Epithelial cell of alveolus of lung (primary cell): ENCODE results near the gene SWT1. TPM values are rescaled to one million over a fixed set of nuclear protein-coding genes. Genes with fewer than 3 reads are reported as not detected.

Experiments used
- total RNA-seq: library from RNA; depleted of rRNA; stranded (reverse); fragments of >200 nt; gene quantifications from 2 replicates; pipeline ENCODE4 v1.2.1, GENCODE V29; 2015

The SWT1 gene, protein sequence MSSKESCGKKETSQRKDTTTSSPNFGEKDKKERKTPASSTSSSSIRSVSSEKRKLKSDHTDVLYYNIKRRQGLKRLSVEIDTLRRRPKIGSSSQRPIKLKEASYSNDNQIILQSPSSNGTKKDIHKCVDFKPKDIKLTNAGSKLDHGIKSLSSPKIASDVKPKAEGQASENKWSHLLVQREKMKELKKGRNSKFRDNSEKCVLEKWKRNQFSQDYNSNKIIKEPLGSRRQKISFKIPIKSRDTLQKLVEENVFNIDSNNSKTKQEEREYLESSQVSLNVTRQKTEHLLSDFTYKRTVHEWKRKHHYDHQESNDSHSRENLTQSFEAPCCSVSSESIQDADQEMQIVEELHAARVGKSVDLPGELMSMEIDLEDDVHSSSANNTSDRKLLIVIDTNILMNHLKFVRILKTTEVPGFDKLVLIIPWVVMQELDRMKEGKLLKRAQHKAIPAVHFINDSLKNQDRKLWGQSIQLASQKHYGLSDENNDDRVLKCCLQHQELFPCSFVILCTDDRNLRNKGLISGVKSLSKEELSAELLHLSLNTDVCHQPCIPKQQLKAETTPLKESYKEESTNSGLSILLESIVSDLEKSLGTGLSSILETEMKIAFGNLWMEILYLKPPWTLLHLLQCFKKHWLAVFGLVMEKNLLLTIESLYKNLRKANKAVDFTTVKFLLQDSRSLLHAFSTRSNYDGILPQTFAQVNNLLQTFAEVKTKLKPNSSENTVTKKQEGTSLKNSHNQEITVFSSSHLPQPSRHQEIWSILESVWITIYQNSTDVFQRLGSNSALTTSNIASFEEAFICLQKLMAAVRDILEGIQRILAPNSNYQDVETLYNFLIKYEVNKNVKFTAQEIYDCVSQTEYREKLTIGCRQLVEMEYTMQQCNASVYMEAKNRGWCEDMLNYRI
- total RNA-seq, result 2.1 and 4.6 TPM in 2 replicates

DNA sequence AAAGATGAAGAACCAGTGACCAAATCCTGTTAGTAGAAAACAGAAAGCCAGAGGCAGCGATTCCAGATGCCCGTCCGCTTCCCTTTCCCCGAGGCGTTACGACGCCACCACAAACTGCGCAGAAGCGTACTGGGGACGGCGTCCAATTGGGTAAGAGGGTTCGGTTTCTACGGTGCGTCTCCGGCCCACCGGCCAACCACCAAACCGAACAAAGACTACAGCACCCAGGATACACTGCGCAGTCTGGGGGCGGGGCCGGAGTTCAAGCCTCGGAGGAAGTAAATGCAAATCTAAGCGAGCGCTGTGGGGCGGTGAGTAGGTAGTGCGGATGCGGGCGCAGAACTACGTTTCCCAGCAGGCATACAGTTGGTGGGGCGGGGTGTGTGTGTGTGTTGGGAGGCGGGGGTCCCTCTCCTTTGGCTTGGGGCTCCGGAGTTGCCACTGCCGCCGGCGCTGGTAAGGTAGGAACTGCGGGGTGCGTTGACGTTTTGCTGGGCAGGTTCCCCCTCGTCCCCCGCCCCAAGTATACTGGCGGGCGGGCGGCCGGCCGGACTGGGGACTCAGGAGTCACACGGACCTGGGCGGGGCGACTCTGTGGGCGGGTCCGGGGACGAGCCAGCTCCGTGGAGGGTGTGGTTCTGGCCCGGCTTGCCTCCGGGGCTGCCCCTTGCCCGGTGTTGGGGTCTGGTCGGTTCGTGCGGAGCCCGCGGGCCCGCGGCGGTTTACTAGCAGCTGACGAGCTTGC, at the start of gene SWT1, which contains the start of gene TRMT1L:
Gene SWT1, plus strand, starts transcription at position 314 of the 745 bp plus-strand sequence. CDS start 3,675 bp downstream, outside the sequence.
Gene TRMT1L, minus strand, starts transcription at position 100 of the 745 bp plus-strand sequence. CDS start 241 bp downstream, outside the sequence.

DNA sequence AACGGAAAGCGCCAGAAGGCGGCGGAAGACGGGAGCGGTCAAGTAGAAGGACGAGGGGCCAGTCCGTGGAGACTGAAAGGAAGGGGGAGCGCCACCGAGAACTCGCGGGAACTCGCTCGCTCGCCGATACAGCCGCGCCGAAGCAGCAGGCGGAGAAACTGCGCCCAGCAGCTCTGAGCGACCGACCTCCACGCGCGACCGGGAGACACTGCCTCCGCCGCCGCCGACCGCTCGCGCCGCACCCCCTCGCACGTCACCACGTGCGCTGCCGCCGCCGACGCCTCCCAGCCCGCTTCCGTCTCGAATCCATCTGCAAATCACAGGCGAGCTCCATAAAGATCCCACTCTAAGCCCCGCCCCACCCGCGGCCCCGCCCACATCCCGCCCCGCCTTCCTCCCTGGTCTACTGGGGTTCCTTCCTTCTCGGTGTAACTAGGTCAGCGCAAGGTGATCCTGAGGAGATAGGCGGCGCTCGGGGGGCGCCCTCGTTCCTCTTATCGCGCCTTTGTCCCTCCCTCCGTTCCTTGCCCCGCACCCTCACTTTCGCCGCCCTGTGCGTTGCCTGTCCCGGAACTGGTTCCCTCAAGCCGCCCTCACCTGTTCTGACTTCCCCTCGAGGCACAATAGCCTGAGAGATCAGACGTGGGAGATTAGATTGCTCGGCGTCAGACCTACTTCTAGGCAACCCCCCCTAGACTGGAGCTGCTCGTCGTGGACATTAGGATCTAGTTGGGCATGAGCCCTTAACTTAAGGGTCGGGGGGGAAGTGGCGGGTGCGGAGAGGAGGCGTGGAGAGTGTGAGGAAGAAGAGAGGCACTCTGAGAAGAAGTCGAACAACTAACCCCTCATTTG, 160.3 kb downstream of the SWT1 start, which contains the start of gene IVNS1ABP:
Gene IVNS1ABP, minus strand, starts transcription at position 210 of the 852 bp plus-strand sequence. CDS start 7,750 bp downstream, outside the sequence.

Other genes starting within 250 kb of the SWT1 start
- 3.0 and 34.4 TPM in 2 replicates for gene NIBAN1, start 182.7 kb upstream of the SWT1 start, total RNA-seq
- 12.8 and 17.8 TPM in 2 replicates for gene RNF2, start 111.6 kb upstream of the SWT1 start, total RNA-seq
- 10.2 and 26.6 TPM in 2 replicates for gene TRMT1L, start 214 bp upstream of the SWT1 start, total RNA-seq
- gene IVNS1ABP, start 160.1 kb downstream of the SWT1 start, total RNA-seq, result 18.1 and 21.6 TPM in 2 replicates